NCI-H2029 (cell line): Measurements from ENCODE around the gene MYB.
"Not testable (repeated sequence)": the region's sequence is repeated elsewhere in the genome, so short reads cannot be mapped to it uniquely, and the experiment has no call there.

Experiments used
- DNase-seq: peaks from one replicate; lab custom pipeline; 2025; lab: John Stamatoyannopoulos, UW

The MYB gene

GRCh38 chr6:135222623-135223022 is 41.5 kb downstream of the MYB start:
- no peak for DNase-seq

DNA sequence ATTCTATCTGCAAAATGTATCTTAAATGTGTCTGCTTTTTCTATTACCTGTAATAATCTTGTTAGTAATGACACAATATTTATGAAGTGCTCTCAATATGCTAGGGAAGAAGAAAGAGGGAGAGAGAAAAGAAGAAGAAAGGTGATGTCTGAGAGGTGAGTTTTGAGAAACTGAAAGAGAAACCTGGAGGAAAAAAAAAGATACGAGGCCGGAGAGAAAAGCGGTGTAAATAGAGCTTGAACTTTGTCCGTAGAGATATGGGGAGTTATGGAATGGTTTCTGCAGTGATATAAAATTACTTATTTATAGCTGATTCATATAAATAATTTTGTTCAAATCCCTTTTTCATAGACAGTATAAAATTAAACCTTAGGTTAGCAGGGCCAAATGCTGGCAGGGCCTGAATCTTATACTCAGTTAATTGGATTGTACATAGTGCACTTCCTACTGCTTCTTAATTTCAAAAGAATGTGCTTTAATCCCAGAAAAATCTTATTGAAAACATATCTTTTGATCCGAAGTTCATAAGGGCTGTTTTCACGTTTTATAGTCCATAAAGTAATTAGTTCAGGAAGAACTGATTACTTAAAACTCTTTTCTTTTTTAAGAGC is 43.0 kb downstream of the MYB start:
- no peak for DNase-seq

DNA sequence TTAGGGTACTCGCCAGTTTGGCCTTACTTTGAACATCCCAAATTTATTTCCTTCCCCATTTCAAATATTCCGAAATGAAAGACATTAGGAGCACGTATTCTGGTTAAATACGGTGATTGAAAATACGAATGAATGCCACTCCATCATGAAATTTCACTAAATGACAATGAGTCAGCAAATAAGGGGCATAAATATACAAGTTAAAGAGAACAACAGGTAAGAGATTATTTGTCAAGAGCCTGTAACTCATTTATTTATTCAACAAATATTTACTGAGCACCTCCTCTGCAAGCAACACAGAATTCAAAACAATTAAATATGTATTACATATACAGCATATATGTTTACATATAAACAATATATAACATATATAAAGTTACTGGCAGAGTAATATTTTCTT is 44.8 kb downstream of the MYB start:
- DNase-seq: no peak

GRCh38 chr6:135226537-135226936 is 45.4 kb downstream of the MYB start:
- no peak for DNase-seq

- no peak for DNase-seq
Observed at GRCh38 chr6:135227349-135227748, 46.2 kb downstream of the MYB start.

GRCh38 chr6:135227758-135228157 is 46.6 kb downstream of the MYB start:
- no peak for DNase-seq

DNA sequence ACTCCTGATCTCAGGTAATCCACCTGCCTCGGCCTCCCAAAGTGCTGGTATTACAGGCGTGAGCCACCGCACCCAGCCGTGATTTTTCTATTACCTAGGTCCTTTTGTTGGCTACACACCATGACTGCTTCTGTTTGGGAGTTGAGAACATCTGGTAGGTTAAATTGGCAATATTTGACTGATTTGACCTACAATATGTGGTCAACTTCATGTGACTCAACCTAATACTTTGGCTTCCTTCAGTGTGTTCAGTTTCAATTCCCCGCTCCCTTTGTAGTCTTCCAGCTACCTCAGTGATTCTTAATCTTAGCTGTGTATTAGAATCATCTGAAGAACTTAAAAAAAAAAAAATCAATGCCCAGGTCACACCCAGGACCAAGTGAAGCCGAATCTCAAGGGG is 47.4 kb downstream of the MYB start:
- DNase-seq: no peak

DNA sequence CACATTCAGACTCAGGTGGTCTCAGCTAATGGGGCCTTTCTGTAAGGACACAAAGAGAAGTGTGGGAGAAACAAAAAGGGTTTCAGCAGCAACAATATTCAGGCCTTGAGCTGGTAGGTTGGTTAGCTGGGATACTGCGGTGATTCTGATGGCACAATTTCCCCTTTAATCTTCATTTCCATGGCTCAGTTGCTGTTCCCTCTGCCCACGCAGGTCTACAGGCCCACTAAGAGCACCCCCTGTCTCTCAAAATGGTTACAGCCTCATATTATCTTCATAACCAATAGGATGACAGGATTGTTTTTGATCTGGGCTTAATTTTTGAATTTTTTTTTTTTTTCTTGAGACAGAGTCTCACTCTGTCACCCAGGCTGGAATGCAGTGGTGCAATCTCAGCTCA is 48.9 kb downstream of the MYB start:
- no peak for DNase-seq

DNA sequence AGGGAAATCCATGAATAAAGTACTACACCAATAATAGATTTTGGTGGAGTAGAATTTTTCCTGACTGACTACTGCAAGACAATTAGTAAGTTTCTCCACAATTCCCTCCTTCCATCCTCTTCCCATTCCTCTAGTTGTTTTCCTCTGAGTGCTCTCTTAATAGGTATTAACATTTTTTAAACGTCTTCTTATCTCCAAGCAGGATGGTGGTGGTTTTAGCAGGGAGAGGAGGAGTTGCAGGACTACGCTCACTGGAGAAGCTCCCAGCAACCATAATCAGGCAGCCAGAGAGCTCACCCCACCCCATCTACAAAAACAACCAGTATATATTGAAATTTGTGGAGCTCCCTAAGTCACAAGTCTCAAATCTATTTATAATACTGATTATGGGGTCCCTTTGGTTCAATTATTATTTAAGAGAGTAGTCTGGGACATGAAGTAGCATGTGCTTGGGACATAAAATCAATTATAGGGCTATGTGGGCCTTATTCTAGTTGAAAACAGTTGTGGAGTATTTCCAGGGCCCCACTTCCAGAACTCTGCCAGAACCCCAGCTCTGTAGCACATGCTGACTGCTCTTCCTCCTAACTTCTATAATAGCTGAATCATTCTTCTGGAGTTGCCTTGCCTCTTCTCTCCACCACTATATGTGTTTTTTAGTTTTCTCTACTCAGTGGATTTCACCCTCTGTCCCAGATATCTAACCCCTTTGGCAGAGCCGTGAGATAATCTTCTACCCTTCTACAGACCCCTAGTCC is 49.8 kb downstream of the MYB start:
- no peak for DNase-seq

GRCh38 chr6:135231469-135231844 is 50.3 kb downstream of the MYB start:
- DNase-seq: no peak

GRCh38 chr6:135233686-135234491 is 52.8 kb downstream of the MYB start:
- DNase-seq: no peak

GRCh38 chr6:135234492-135234780 is 53.3 kb downstream of the MYB start:
- DNase-seq: no peak

GRCh38 chr6:135235716-135236115 is 54.6 kb downstream of the MYB start:
- DNase-seq: no peak

- DNase-seq: no peak
Observed at GRCh38 chr6:135236319-135236718, 55.2 kb downstream of the MYB start.

DNA sequence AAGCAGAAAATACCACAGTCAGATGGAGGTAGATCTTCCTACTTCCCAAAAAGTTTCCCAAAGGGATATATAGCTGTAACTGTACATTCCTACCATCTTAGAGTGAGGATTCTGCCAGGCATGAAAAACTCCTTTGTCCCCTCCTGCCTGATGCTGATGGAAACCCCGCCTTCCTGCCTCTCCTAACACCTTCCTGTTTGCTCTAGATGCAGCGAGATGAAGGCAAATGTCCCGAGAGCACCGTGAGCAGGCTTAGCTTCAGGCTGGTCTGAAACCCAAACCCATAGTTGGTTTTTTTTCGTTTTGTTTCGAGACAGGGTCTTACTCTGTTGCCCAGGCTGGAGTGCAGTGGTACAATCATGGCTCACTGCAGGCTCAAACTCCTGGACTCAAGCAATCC is 55.6 kb downstream of the MYB start:
- DNase-seq: no peak

GRCh38 chr6:135240711-135241110 is 59.6 kb downstream of the MYB start:
- DNase-seq: no peak

DNA sequence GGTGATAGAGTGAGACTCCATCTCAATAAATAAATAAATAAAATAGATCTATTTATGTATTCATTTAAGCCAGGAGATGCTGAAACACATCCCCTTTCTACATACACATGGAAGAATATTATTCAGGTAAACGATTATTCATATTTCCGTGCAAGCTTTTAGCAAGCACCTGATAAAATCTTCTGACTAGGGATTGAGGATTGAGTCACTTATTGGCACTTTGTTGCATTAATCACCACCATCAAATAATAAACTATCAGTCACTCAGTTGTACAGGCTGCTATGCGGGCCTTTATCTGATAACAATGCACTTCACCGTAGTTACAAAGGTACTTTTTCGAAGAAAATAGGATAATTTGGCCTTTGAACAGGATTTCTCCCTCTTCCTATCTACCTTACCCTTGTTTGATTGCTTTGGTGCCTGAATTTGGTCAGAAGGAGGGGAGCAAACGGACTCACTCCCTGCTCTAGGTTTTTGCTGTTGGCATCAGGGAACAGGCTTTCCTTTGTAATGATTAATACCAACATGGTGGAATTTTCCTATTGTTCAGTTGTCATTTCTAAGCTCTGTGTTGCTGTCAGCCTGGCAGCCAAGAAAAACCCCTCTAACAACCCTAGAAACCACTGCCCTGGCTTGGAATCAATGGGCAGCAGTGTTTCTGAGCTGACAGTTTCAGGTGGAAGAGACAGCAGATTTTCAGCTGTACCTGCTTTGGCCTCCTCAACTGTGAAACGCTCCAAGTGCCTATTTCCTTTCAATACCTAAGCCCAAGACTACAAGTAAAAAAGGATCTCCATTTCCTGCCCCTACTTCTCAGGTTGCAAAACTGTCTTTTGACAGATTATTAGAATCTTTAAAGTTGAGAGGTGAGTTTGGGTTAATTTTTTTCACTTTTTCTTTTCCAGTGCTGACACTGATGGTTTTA is 63.0 kb downstream of the MYB start:
- no peak for DNase-seq

- no peak for DNase-seq
Observed at GRCh38 chr6:135244805-135245204, 63.7 kb downstream of the MYB start.

DNA sequence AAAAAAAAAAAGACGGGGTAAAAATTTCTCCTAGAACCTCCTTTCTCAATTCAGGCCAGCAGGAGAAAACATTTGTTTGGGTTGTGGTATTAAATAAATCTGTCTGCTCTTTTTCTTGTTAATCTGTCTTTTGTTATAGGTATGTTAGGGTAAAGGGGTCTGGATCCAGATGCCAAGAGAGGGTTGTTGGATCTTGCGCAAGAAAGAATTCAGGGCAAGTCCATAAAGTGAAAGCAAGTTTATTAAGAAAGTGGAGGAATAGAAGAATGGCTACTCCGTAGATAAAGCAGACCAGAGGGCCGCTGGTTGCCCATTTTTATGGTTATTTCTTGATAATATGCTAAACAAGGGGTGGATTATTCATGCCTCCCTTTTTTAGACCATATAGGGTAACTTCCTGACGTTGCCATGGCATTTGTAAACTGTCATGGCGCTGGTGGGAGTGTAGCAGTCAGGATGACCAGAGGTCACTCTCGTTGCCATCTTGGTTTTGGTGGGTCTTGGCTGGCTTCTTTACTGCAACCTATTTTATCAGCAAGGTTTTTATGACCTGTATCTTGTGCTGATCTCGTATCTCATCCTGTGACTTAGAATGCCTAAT is 65.4 kb downstream of the MYB start:
- DNase-seq: not testable (repeated sequence)

- no peak for DNase-seq
Observed at GRCh38 chr6:135250234-135250633, 69.1 kb downstream of the MYB start.

- DNase-seq: no peak
Observed at GRCh38 chr6:135250751-135251497, 69.8 kb downstream of the MYB start.
